DMS 273 (cell line): ENCODE measurements around the gene SAMHD1.
"Not testable (repeated sequence)": the region's sequence is repeated elsewhere in the genome, so short reads cannot be mapped to it uniquely, and the experiment has no call there.

Source experiments
- DNase-seq: peaks from one replicate; lab custom pipeline; 2025; ENCODE audit not compliant: unreplicated experiment; lab: John Stamatoyannopoulos, UW

The SAMHD1 gene

DNA sequence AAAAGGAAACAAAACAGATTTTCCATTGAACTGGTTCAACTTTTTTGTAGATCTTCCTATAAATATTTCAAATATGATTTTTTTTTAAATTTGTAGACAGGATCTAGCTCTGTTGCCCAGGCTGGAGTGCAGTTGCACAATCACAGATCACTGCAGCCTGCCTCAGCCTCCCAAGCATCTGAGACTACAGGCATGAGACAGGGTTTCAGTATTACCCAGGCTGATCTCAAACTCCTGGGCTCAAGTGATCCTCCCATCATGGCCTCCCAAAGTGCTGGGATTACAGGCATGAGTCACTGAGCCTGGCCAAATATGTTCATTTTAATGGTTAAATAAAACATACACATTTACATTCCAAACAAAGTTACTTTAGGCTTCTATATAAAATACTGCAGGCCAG is 33.6 kb downstream of the SAMHD1 start:
- no peak for DNase-seq

DNA sequence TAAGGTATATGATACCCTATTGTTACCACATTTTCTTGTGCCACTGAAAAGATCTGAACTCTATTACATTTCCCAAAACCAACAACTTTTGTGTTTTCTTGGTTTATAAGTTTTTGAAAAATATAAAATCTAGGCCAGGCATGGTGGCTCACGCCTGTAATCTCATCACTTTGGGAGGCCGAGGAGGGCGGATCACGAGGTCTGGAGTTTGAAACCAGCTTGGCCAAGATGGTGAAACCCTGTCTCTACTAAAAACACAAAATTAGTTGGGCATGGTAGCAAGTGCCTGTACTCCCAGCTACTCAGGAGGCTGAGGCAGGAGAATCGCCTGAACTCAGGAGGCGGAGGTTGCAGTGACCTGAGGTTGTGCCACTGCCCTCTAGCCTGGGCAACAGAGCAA is 34.3 kb downstream of the SAMHD1 start:
- no peak for DNase-seq

DNA sequence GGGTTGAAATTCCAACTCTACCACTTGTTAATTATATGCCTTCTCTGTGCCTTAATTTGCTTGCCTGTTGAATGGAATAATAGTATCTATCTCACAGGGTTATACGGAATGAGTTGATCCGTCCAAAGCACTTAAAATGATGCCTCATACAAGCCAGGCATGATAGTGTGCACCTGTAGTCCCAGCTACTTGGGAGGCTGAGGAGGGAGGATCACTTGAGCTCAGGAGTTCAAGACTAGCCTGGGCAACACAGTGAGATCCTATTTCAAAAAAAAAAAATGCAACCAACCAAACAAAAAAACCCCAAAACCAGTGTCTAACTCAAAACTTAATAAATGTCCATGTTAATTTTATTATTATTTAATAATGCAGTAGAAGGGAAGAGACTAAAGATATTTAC is 35.3 kb downstream of the SAMHD1 start:
- no peak for DNase-seq

DNA sequence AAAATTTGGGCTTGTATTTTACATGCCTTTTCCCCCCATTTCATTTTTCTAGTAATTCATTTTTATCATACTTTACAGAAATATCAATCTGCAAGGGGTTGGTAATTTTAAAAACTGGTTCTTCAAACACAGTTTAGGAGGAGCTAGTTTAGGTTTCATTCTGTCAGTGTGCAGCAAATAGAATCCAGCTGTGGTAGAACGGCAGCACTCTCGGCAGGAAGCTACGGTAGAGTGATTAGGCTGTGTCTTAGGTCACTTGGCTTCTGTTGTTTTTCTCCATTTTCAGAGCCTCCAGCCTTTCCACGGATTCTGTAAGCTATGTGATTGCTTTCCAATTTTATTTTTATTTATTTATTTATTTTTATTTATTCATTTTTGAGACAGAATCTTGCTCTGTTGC is 42.9 kb downstream of the SAMHD1 start:
- no peak for DNase-seq

DNA sequence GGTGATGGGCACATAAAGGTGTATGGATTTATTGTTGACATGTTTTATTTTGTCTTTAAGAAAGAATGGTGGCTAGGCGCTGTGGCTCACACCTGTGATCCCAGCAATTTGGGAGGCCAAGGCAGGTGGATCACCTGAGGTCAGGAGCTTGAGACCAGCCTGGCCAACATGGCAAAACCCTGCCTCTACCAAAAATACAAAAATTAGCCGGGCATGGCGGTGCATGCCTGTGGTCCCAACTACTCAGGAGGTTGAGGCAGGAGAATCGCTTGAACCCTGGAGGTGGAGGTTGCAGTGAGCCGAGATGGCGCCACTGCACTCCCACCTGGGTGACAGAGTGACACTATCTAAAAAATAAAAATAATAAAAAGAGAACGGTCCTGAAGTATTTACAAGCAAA is 45.4 kb downstream of the SAMHD1 start:
- DNase-seq, result not testable (repeated sequence)

DNA sequence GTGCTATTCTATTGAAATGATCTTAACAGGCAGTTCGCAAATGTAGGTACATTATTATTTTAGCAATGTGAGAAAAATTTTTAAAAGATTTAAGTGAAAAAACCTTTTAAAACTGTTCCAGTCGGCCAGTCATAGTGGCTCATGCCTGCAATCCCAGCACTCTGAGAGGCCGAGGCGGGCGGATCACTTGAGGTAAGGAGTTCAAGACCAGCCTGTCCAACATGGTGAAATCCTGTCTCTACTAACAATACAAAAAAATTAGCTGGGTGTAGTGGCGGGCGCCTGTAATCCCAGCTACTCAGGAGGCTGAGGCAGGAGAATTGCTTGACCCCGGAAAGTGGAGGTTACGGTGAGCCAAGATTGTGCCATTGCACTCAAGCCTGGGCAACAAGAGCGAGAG is 45.9 kb downstream of the SAMHD1 start:
- not testable (repeated sequence) for DNase-seq

DNA sequence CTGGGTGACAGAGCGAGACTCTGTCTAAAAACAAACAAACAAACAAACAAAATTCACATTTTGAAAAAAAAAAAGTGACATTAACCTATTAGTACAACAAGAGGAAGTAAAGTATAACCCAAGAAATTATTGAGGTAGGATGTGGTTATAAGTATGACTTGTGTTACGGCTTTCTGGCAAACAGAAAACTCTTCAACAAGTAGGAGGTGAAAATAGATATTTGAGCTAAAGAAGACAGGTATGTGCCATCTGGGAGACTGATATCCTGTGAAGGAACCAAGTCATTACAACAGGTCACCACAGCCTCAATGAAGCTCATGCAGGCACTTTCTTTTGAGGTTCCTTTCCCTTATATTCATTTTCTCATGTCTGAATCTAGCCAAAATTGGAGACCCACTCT is 46.8 kb downstream of the SAMHD1 start:
- DNase-seq, result no peak

DNA sequence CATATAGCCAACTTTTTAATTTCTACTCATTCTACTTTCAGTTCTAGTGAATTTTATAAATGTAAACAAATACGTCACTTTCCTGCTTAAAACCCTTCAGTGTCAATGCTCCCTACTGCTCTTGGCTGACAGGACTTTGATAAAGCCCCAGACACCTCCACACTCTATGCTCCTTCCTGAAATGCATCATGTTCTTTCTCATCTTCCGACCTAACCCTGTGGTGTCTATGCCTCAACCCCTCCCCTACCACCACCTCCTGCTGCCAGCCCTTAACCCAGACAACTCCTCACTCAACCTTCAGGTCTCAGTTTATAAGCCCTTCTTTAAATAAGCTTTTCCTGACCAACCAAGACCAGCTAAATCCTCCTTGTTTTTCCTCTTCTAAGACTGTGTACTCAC is 56.5 kb downstream of the SAMHD1 start:
- DNase-seq, result no peak

DNA sequence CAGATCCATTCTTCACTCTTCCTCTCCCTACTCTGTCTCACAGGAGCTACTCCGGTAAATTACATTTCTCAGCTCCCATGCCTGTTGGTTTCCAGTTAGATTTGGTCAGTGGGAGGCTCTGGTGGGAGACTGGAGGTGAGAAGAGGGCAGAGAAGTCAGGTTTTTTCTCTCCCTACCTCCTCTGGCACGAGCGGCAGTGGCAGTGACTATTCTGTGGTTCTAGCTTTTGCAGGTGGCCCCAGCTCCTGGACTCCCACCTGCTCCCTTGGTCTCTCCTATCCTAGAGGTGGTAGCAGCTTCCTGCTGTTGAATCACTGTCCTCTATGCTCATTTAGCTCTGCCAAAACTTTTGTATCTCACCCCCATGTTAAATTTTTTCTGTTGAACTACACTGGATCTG is 57.7 kb downstream of the SAMHD1 start:
- no peak for DNase-seq

DNA sequence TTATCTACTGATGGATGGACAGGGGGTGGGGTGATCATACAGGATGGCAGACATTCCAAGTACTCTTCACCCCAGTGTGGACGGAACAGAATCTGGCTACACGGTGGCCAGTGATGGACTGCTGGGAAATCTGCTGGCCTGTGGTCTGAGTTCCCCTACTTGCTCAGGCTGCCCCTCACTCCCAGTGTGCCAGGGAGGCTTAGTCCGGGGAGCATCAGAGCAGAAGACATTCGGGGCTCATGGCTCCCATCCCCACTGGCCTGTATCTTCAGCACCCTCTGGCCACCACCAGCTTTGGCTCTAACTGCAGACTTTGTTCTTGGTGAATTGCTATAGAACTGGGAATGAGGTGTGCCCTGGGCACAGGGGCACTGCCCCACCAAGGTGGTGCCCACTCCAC is 60.3 kb downstream of the SAMHD1 start:
- DNase-seq, result no peak

DNA sequence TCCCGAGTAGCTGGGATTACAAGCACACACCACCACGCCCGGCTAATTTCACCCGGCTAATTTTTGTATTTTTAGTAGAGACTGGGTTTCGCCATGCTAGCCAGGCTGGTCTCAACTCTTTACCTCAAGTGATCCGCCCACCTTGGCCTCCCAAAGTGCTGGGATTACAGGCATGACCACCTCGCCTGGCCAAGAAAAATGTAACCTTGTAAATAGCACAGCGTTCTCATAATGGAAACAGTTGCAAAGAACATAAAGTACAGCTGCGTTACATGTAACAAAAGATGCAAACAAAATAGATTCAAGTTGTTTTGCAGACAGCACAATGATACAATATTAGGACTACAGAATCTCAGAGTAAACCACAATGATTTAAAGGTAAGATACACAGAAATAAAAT is 60.9 kb downstream of the SAMHD1 start:
- no peak for DNase-seq

DNA sequence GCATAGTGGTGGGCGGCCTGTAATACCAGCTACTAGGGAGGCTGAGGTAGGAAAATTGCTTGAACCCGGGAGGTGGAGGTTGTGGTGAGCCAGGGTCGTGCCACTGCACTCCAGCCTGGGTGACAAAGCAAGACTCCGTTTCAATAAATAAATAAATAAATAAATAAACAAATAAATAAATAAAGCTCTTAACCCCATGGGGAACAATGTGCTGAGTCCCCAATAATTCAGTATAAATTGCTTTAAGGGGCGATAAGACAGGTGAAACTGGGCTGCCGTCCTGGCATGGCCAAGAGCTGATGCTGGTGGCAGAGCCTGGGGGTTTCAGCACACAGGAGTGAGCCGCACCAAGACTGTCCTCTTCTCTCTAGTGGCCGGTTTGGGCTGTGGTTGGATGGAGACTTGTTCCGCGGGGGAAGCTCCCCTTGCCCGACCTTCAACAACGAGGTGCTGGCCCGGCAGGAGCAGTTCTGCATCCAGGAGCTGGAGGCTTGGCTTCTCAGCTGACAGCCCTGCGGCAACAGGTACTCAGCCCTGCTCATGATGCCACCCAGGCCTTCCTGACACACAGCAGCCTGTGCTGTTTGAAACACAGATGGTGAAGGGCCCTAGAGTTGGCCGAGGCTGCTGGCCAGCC is 62.5 kb downstream of the SAMHD1 start:
- no peak for DNase-seq

DNA sequence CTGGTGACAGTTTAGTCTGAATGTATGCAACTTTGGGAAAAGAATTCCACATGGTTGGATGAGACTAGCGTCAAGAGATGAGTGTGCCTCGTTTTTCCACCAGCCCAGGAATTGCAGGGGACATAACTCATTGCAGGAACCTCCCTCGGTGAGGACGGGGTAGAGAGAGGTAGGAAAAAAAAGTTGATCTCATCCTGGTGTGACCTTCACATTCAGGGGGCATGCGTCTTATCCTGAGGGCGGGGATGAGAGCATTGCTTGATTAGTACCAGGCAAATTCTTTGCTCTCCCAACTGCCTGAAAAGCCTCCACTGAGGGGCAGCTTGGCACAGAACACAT is 63.8 kb downstream of the SAMHD1 start:
- DNase-seq, result no peak

DNA sequence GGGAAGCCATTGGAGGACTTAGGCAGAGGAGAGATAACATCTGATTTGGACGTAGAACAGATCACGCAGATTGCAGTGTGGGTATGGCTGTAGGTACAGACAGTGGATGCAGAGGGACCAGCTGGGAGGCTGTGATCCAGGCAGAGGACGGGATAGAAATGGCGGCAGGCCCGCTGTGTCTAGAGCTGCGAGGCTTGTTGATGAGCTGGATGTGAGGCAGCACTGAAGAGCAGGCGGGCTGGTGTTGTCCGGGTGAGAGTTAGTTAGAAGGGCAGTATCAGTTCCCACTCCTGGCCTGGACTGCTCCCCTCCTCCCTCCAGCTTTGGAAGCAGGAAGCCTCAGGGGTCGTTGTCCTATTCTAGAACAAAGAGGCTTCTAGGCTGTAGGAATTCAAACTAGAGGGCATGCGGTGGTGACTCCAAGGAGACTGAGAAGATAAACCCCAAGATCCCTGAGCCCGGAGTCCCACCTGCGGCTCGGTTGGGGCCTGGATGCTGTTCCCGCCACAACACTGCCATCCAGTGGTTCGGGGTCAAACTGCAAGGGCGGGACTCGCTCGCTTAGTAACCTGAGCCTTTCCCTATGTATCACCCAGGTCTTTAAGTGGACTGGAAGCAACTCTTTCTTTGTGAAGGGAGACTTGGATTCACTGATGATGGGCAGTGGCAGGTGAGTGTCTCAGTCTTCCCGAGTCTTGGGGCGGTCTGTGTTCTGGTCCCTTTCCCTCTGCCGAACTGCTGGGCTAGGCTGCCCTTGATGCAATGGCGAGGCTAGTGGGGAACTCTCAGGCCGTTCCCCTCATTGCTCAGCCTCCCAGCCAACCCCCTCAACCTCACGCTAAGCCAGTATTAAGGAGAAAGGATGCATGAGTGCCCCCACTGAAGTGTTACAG is 64.4 kb downstream of the SAMHD1 start:
- DNase-seq, result peak; percentile 93

DNA sequence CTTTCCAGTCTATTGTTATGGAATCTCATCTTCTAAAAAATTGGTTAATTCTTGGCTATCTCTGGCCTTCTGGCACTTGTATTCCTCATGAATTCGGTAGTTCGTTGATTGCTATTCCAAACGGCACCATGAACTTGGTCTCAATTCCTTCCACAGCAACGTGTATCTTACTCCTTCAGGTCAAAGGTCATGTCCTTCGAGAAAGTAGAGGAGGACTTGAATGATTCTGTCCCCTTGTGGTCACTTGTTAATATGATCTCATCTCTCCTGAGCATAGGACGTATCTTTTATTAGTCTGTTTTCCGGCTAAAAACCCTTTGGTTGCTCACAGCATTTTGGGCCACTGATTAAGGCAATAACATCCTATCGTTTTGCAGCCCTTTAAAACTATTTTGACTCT is 66.2 kb downstream of the SAMHD1 start:
- no peak for DNase-seq

DNA sequence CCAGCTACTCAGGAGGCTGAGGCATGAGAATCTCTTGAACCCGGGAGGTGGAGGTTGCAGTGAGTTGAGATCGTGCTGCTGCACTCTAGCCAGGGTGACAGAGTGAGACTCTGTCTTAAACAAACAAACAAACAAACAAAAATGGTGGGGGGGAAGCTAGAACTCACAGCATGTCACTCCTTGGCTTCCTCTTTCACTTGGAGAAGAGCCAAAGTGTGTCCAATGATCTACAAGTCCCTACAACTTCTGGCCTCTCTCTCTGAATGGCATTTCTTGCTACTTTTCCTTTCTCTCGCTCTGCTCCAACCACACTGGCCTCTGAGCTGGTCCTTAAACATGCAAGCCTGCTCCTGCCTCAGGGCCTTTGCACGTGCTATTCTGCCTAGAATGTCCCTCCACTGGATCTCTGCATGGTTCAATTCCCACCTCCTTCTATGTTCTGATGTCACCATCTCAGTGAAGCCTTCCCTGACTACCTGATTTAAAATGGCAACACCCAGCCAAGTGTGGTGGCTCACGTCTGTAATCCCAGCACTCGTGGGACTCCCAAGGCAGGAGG is 67.5 kb downstream of the SAMHD1 start:
- DNase-seq, result no peak

DNA sequence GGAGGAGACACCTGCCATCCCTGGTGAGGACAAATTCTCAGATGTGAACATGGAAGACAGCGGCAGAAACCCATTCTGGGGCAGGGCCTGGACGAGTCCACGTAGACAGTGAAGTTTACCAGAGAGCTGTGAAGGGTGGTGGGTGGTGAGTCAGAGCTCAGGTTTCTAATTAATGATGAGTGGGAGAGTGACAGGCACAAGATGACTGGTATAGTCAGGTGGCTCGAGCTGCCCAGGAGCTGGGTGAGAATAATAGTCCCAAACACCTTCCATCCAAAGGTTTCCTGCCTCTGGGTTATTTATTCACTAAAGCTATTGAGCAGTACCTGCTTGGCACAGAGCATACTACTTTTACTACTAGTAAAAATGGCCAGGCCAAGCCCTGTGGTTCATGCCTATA is 69.6 kb downstream of the SAMHD1 start:
- DNase-seq, result no peak

DNA sequence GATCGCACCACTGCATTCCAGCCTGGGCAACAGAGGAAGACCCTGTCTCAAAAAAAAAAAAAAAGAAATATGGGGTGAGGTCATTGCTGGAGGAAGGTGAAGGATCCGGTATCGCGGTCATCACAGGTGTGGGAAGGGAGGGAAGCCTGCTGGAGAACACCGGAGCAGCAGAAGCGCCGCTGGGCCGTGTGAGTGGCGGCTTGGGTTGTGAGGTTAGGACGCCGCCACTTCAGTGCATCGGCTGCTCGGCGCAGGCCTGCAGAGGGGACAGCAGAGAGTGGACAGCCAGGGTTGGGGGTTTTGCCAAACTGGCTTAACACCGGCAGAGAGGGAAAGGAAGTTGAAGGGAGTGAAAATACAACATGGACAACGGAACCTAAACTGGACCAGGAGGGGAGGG is 70.2 kb downstream of the SAMHD1 start:
- no peak for DNase-seq

DNA sequence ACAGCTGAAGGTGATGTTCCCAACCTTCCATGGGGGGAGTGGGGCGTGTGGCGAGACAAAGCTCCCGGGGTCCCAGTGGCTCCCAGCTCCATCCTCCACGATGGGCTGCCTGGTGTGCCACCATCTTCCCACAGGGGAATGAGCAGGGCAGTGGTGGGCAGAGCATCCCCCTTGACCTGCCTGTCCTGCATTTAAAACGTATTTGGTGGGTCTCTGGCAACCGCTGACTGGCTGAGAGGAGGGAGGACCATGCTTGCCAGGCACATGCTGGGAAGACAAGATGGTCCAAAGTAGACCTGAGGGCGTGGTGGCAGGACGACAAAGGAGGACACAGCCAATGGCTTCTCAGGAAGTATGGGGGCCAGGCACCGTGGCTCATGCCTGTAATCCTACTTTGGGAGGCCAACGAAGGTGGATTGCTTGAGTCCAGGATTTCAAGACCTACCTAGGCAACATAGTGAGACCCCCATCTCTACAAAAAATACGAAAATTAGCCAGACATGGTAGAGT is 70.7 kb downstream of the SAMHD1 start:
- DNase-seq, result no peak

DNA sequence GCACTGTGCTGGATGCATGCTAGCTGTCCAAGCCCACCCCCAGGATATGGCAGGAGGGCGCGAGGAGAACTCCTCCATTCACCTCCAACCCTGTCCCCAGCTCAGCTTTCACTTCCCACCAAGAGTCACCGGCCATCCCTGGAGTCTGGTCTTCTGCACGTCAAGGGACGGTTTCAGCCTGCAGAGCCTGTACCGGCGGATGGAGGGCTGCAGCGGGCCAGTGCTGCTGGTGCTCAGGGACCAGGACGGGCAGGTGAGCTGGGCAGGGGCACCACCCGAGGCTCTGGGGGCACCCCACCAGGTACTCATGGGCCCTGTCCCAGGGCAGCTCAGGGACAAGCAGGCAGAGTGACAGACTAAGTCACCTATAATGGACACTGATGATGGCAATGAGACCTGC is 72.6 kb downstream of the SAMHD1 start:
- DNase-seq, result no peak

DNA sequence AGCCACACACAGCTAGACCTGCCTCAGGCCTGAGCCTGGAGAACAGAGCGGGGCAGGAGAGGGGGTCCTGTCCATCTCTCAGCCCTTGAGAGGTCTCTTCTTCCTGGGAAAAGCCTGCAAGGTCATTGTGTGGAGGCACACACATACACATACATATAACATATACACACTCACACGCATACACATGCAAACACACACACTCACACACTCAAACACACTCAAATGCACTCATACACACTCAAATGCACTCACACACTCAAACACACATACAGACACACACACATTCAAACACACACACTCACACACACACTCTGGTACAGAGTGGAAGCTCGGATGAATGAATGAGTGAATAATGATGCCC is 75.1 kb downstream of the SAMHD1 start:
- DNase-seq, result no peak

DNA sequence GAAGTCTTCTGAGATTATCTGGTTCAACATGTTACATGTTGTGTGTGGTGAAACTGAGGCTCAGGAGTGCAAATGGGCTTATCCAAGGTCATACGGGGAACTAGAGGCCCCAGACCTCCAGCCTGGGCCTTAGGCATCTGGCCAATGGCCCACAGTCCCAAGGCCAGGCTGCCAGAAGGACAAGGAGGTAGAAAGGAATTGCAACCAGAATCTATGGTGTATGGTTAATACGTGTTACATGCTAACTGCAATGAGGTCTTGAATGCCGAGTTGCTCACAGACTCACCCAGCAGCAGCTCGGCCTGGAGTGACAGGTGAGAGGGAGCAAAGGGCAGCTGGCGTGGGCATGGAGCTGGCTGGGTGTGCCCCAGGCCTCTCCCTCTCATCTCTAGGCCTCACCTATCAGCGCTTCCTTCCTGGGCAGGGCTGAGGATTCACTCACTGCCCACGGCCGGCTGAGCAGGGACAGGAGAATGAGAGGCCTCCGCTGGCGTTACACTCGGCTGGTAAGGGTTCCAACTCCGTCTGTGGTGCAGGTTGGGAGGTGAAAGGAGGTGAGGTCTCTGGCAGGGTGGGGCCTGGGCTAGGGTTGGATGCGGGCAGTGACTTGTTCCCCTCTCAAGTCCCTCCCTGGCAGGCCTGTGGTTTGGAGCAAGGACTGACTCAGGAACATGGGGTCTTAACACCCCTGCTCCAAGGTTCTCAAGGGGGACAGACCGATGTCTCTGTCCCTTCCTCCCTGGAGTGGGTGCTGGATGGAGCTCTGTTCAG is 75.6 kb downstream of the SAMHD1 start, which contains the start of gene TLDC2:
TSS of gene TLDC2 (plus strand) at position 437 of the 771 bp plus-strand sequence. CDS start at position 474, 37 bp downstream.
- no peak for DNase-seq
